BJ (cell line): Measurements from ENCODE around the gene CACNA2D2. TPM values are rescaled to one million over a fixed set of nuclear protein-coding genes. Genes with fewer than 3 reads are reported as not detected.

ENCODE experiments used
- CTCF ChIA-PET: fragments of 350-600 bp; formaldehyde crosslinking; extraction: SDS; loops from one replicate; lab custom pipeline; 2021; ENCODE audit warnings: antibody characterized with exemption, inconsistent platforms; lab: Yijun Ruan, JAX
- POLR2A ChIA-PET: fragments of 300-600 bp; sonication (Branson Sonifier 250); formaldehyde crosslinking; extraction: SDS; loops from one replicate; lab custom pipeline; 2021; ENCODE audit warnings: antibody characterized with exemption; lab: Charles Lee
- DNase-seq: peaks from one replicate; pipeline ENCODE4 v3.0.0-alpha.2; 2011; ENCODE audit warnings: low read depth
- H3K27me3 ChIP-seq: 2 replicates; pipeline ENCODE4 v1.6.0; 2011; ENCODE audit warnings: low read length; ENCODE audit not compliant: control insufficient read depth, insufficient read depth
- H3K36me3 ChIP-seq: 2 replicates; pipeline ENCODE4 v1.5.1; 2011; ENCODE audit warnings: low read length; ENCODE audit not compliant: control insufficient read depth, insufficient read depth
- H3K4me3 ChIP-seq: 2 replicates; pipeline ENCODE4 v1.5.1; 2011; ENCODE audit warnings: low read depth, mild to moderate bottlenecking, control low read depth, low read length
- CTCF ChIP-seq: IDR thresholded peaks from 2 replicates; pipeline ENCODE4 v1.5.1; 2011; ENCODE audit warnings: low read depth, mild to moderate bottlenecking, control low read depth, inconsistent platforms, low read length, moderate library complexity; ENCODE audit not compliant: insufficient read depth
- polyA plus RNA-seq: library from polyadenylated mRNA; depleted of rRNA; stranded (reverse); fragments of >200 nt; gene quantifications from 2 replicates; pipeline ENCODE4 v1.2.3, GENCODE V29; 2011

Gene CACNA2D2
- polyA plus RNA-seq, 1 experiment = 0.11 TPM

- no peak for DNase-seq
- no peaks in the 10 kb centered on the region for H3K27me3 ChIP-seq
- CTCF ChIA-PET = interaction anchor here (1.9 to 2.7 kb wide), 3 partner anchors 10 to 202 kb away, joined by 4 to 10 read pairs (median 9); partner anchors contain the start of genes CYB561D2 and NPRL2
- no peaks in the 10 kb centered on the region for H3K36me3 ChIP-seq
- TF ChIP-seq CTCF = no peak
- peak overlapping the region; percentile 60 for H3K4me3 ChIP-seq
- POLR2A ChIA-PET = no interaction called here
Observed at GRCh38 chr3:50340147-50340447, 163.3 kb downstream of the CACNA2D2 start.

GRCh38 chr3:50339485-50340146 lies 163.8 kb downstream of the CACNA2D2 start:
- Histone ChIP-seq H3K4me3 (peak overlapping the region; percentile 60), H3K27me3 (no peaks in the 10 kb centered on the region), H3K36me3 (no peaks in the 10 kb centered on the region)
- TF ChIP-seq CTCF = no peak
- no peak for DNase-seq
- POLR2A ChIA-PET = no interaction called here
- CTCF ChIA-PET = interaction anchor here (1.9 to 7.2 kb wide), 3 partner anchors 11 to 15 kb away, joined by 4 to 32 read pairs (median 9); partner anchors contain the start of genes CYB561D2 and NPRL2

GRCh38 chr3:50338965-50339364 lies 164.5 kb downstream of the CACNA2D2 start:
- DNase-seq = no peak
- no peak for TF ChIP-seq CTCF
- Histone ChIP-seq H3K4me3 (no peak overlapping the region), H3K36me3 (no peaks in the 10 kb centered on the region), H3K27me3 (no peaks in the 10 kb centered on the region)
- ChIA-PET CTCF (interaction anchor here (0.9 to 7.2 kb wide), 4 partner anchors 12 to 16 kb away, joined by 4 to 32 read pairs (median 4); partner anchors contain the start of genes CYB561D2, HYAL2 and NPRL2), POLR2A (no interaction called here)

- POLR2A ChIA-PET = interaction anchor here (0.5 to 1.2 kb wide), 5 partner anchors 9 to 102 kb away, joined by 3 to 11 read pairs (median 5); partner anchors contain the start of genes CYB561D2, GNAI2, HYAL3 and NAA80
- CTCF ChIA-PET = interaction anchor here (1.0 to 7.2 kb wide), 14 partner anchors 9 to 232 kb away, joined by 3 to 32 read pairs (median 4); partner anchors contain the start of genes HEMK1, HYAL2, HYAL3 and NAA80
Observed at GRCh38 chr3:50337175-50337861, 166.1 kb downstream of the CACNA2D2 start.

More at GRCh38 chr3:50337175-50337861, 166.1 kb downstream of the CACNA2D2 start:
- H3K36me3 ChIP-seq = peaks cover 3% of the 10 kb centered on the region; the same call in 1 of the 2 replicates
- H3K27me3 ChIP-seq = no peaks in the 10 kb centered on the region
- DNase-seq = peak; percentile 97
- peak overlapping the region; percentile 89 for H3K4me3 ChIP-seq
- TF ChIP-seq CTCF = no peak
